Stimulated activated CD4-positive, alpha-beta T cell treated with anti-CD3 and anti-CD28 coated beads, Interleukin-12 subunit alpha, Interleukin-12 subunit beta, amount 100 ng/mL, for 4 hours (primary cell): Measurements from ENCODE around the gene ARL6IP5.

Source experiments
- DNase-seq: peaks from one replicate; pipeline ENCODE4 v3.0.0-alpha.2; 2020

ARL6IP5 gene, protein sequence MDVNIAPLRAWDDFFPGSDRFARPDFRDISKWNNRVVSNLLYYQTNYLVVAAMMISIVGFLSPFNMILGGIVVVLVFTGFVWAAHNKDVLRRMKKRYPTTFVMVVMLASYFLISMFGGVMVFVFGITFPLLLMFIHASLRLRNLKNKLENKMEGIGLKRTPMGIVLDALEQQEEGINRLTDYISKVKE

DNA sequence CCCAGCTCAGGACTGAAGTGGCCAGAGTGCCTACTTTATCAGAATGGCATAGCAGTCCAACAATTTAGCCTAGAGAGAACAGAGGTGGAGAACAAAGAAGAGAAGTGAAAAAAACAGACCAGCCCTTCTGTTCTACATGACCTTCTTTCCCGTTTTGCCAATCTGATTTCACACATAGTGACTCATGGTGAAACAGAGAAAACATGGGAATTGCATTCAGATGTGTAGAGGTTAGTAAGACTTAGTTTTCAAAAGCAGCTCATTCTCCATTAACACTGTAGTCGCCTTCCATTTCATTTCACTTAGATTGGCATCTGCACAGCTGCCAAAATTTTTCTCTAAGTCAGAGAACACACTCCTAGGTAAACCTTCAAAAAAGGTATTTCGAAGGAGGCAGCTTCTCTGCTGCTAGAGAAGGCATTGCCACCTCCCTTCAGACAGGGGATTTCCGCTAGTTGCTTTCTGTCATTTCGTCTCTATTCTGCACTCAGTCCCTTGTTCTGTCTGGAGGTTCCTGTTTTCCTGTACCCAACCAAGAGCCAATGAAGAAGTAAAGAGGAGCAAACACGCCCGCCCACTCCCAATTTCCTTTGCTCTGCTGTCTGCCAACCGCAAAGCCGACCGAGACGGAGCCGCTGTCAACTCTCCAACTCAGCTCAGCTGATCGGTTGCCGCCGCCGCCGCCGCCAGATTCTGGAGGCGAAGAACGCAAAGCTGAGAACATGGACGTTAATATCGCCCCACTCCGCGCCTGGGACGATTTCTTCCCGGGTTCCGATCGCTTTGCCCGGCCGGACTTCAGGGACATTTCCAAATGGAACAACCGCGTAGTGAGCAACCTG is at the start of gene ARL6IP5:
Gene ARL6IP5, plus strand, starts transcription at position 612 of the 842 bp plus-strand sequence. Its CDS starts 111 bp downstream, at position 723.
- DNase-seq: peak; percentile 83

DNA sequence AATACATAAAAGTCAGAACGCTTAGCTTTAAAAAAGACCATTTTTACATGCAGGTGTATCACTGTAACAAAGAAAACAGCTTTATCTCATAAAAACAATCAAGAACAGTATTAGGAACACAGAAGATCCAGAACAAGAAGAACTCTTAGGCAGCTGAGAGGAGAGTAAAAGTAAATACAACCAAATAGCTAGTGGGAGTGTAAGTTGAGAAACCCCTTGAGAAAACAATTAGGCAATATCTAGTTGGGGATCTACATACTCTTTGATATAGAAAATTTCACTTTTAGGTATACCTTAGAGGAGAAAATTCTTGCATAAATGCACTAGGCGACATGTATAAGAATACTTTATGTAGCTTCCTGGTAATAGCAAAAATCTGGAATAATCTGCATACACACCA is 40.1 kb upstream of the ARL6IP5 start:
- DNase-seq: no peak

DNA sequence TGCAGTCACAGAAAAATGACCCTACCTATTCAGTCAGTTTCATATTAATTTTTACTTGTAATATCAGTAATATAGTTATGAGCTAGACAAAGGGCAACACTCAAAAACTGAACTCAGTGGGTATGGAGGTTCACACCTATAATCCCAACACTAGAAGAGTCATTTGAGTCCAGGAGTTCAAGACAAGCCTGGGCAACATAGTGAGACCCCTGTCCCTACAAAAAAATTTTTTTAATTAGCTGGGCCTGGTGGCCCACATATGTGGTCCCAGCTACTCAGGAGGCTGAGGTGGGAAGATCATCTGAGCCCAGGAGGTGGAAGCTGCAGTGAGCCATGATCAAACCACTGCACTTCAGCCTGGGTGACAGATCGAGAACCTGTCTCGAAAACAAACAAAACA is 35.7 kb upstream of the ARL6IP5 start:
- no peak for DNase-seq

DNA sequence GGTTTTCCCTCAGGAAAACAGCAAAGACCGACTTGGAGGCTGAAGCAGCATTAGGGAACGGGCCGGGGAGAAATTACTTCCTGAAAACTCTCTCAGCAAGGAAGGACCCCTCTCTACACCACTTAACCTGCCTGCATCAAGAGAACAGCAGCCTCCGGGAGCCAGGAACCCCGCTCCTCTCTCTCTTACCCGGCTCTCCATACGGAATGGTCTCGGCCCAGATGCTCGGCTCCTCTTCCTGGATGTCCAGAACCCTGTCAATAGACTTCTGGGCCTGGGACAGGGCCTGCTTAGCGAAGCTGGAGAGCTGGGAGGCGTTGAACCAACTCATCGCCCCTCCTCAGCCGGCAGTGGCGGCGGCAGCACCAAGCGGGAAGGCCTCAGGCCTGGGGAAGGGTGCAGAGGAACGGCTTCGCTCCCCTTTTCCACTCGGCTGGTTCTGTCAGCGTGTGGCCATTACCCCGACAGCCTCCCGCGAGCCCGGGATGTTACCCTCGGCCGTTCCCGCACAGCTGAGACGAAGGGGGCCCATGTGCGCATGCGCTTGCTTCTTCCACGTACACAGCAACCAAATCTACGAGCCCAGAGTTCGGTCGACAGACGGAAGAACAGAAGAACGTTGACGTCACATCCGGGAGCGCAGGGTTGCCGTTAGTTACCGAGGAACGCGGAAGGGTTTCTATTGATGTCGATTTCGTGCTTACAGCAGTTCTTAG is 32.8 kb upstream of the ARL6IP5 start, which contains the start of gene TMF1:
Gene TMF1, minus strand, starts transcription at position 578 of the 716 bp plus-strand sequence. Its CDS starts 247 bp downstream, at position 331.
- DNase-seq: peak; percentile 96

DNA sequence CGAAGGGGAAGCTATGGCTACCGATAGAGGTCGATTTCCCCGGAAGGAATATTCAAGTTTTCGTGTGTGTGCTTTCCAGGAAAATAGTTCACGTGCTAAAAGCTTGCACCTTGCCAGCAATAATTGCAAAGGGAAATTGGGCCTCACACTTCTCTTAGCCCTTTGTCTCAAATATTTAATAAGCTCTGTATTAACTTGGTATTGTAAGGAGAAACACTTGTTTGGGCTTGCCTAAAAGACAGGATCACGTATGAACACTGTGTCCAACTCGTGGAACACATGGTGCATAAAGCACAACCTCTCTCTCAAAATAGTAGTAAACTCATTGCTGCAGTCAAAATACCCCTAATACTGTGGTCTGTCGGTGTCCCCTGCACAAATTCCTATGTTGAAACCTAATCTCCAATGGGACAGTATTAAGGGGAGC is 32.3 kb upstream of the ARL6IP5 start:
- no peak for DNase-seq

DNA sequence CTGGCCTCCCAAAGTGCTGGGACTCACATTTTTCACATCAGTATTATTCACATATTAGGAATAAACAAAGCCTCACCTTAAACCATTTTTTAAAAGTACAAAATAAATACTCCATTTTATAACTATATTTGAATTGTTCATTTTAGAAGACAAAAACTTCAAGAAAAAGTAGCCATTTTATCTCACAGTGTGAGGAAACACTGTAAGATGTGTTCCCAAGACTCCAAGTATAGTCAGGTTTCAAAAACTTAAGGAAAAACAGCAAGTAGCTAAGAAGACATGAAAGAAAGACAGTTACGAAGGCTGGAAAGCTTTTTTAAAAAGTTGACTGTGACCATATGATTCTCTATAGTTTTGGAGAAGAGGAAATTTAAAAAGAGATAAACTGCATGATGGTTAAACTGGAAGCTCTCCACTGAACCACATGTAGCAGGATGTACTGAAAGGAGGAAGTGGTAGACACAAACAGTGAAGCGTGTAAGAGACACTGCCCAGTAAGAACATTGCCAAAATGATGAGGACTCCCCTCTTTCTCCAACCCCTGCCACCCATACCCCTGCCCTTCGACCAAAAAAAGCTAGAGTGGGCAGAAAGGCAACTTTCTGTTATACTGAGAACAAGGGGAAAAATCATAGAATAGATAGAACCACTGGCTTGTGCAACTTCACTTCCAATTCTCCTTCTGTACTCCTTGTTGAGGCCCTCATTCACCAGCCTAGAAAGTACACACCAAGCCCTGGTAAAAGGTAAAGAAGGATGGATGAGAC is 26.4 kb upstream of the ARL6IP5 start:
- no peak for DNase-seq

DNA sequence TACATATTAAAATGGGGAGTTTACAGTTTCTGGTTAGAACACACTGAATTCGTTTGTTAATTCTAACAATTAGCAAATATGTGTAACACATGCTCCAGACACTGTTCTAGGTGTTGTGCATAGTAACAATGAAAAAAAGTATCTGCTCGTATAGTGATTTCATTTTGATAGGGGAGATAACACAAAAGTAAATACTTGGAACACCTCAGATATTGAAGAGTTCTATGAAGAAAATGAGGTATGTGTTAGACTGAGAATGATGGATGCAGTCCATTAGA is 25.9 kb upstream of the ARL6IP5 start:
- no peak for DNase-seq

DNA sequence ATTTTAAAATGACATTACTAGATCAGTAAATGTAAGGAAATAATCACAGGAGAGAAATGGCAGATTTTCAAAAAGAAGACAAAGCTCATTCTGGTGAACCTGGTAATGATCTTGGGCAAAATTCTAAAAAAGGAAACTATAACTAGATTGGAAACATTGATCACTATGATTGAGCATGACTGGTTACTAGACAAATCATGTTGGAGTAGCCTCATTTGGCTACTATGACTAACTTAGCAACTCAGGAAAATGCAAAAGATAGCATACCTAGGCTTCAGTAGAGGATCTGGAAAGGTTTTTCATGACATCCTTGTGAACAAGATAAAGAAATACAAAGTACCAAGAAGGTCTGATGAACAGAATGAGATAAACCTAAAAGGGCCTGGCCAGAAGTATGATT is 25.0 kb upstream of the ARL6IP5 start:
- DNase-seq: no peak

DNA sequence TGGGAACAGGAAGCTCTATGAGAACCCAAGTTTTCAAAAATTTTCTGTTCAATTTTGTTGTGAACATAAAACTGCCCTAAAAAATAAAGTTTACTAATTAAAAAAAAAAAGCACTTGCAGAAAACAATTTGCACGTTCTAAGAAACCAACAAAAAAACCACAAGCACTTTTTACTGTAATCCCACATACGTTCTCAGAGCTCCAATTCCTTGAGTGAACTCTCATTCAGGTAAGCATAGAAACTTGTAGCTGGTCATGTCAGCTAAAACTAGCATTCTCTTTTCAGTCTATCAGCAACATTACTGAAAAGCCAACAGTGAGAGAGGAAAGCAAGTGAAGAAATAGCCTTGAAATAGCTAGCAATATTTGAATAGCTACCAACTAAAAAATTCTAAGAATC is 21.1 kb upstream of the ARL6IP5 start:
- DNase-seq: no peak

DNA sequence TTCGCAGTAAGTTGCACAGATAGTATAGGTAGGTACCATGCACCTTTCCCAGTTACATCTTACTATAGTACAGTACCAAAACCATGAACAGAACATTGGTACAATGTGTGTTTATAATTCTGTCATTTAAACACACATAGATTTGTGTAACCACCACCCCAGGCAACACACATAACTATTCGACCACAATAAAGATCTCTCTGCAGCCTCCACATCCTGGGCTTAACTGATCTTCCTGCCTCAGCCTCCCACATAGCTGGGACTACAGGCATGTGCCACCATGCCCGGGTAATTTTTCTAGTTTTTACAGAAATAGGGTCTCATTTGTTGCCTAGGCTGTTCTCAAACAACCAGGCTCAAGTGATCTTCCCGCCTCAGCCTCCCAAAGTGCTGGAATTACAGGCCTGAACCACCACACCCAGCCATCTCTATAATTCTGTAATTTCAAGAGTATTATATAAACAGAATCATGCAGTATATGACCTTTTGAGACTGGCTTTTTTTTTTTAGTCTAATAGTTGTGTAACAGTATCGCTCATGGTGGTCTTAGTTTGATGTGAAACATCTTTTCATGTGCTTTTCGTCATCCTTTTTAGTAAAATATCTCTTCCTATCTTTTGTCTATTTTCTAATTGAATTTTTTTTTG is 19.3 kb upstream of the ARL6IP5 start:
- no peak for DNase-seq

DNA sequence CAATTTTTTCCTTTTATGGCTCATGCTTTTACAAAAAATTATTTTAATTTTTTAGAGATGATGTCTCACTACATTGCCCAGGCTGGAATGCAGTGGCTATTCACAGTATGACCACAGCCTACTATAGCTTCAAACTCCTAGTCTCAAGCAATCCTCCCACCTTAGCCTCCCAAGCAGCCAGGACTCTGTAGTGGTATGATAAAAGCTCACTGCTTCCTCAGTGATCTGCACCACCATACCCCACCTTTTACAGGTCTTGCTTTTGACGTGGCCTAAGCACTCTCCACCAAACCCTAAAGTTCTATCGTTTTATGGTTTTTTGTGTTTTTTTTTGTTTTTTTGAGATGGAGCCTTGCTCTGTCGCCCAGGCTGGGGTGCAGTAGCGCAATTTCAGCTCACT is 18.6 kb upstream of the ARL6IP5 start:
- no peak for DNase-seq

DNA sequence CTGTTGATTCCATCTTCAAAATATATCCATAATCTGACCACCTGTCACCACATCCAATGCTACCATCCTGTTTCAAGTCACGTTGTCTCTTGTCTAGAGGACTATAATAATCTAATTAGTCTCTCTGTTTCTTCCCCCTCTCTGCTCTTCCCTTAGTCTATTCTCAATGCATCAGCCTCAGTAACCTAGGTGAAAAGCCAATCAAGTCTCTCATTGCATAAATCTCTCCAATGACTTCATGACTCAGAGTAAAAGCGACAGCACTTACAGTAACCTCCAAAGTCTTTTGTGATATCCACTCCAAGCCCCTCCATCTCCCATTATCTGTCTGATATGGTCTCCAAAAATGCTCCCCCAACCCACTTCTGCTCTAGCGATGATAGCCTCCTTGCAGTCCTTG is 11.8 kb upstream of the ARL6IP5 start:
- DNase-seq: no peak

DNA sequence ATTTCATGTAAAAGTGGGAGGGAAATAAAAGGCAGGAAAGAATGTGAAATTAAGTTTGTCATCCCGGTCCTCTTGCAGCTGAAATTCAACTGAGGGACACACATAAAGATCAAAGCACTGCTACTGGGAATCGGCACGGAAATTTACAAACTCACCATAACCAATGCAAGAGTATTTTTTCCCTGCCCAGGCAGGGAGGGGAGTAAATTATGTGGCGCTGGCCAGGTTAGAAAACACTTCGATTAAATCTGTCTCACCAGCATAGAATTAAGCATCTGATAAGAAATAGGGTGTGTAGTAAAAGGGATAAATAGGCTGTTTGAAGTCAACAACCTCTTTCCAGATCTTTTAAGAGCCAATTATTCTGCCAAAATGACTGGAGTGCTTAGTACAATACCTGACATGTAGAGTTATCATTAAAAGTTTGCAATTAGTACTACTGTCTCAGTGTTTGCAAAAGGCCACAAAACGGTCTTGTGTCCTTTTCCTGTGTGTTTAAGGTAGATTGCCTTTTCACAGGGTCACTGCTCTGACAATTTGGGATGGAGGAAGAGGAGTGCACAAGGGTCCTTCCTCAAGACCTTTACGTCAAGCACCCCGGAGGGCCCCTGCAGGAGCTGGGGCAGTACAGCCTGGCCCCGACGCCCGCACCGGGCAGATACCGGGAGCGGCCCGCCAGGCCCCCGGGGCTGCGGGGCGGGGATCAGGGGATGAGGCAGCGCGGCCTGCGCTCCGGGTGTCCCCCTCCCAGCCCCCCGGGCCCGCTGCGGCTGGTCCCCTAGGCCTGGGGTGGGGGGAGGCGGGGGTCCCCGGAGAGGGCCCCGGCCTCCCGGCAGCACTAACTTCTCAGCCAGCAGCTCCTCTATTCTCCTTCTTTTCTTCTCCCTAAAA is 5.2 kb upstream of the ARL6IP5 start:
- DNase-seq: no peak

DNA sequence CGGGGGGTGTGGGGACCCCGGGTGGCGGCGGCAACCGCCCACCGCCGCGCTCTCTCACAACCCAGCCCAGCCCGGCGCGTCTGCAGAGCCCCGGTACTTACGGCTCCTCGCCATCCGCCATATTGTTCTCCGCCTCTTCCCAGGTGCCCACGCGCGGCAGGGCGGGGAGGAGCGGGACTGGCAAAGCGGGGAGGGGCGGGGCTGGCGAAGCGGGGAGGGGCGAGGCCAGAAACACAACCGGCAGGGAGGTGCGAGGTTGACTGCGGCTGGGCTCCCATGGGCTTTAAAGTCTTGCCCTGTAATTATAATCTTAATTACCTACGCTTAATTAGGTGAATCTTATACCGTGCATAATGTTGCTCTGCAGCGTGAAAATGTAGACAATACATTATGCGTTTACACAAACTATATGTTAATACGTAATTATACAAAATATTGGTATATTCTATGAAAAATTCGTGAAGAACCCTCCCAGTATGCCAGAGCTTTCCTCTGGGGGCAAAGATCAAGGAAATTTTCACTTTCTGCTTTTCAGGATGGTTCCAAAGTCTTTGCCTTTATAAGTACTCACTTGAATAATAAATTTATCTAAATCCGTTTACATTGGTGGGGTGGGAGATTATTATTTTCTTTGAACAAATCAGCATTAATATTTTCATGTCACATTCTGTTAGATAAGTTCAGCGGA is 4.4 kb upstream of the ARL6IP5 start, which contains the start of gene UBA3:
Gene UBA3, minus strand, starts transcription at position 133 of the 688 bp plus-strand sequence. Its CDS starts 12 bp downstream, at position 121.
- DNase-seq: peak; percentile 95

DNA sequence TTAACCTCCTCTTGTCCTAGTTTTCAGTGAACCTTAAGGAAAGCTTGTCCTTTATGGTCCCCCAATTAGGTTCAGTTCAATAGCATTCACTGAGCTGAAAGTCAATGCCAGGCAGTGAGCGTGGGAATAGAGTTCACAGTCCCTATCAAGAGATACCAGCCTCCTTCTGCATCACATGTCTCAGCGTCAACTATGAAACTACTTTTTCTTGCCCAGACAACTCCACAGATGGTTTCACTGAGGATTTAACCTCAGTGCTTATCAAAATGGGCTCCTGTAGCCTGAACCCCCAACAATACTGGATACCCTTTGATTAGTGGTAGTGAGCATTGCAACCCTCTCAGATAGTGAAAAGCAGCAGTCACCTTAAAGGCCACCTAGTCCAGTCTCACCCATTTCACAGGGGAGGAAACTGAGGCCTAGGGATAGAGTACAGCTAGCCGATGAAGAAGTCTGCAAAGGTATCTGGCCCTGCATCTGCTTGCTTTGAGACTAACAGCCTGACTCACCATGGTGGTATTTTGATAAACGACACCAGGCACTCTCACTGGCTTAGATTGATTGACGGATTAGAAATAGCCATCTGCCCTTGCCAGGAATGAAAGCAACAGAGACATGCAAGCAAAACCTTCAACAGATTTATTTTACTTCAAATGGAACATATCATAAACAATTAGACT is 3.0 kb upstream of the ARL6IP5 start:
- no peak for DNase-seq

DNA sequence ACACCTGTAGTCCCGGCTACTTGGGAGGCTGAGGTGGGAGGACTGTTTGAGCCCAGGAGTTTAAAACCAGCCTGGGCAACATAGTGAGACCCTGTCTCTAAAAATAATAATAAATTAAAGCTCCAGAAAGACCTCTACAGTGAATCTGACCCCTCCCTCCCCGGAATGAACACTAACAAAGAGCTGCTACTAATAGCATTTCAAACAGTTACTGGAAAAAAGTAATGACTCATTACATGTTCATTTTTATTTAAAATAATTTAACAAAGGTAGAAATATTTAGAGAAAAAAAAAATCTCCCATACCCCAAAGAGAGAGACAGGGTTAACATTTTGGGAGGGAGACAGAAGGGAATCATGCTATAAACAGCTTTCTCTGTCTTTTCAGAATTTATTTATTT is 2.4 kb upstream of the ARL6IP5 start:
- DNase-seq: no peak

DNA sequence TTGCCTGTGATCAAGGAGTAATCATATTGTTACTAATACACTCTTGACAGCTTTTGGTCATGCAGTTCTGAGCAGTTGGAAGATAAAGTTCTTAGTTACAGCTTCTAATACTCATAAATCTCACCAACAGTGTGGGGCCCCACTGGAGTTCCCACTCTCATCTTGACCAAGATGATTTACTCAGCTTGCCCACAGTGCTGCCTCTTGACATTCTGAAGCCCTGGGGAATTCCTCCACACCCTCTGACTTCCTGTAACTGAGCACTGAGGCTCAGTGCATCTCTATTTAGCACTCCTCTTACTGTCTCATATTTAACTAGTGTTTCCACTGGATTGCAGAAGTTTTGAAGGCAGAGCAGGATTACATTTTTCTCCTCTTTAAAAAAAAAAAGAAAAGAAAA is 1.9 kb upstream of the ARL6IP5 start:
- peak; percentile 54 for DNase-seq

DNA sequence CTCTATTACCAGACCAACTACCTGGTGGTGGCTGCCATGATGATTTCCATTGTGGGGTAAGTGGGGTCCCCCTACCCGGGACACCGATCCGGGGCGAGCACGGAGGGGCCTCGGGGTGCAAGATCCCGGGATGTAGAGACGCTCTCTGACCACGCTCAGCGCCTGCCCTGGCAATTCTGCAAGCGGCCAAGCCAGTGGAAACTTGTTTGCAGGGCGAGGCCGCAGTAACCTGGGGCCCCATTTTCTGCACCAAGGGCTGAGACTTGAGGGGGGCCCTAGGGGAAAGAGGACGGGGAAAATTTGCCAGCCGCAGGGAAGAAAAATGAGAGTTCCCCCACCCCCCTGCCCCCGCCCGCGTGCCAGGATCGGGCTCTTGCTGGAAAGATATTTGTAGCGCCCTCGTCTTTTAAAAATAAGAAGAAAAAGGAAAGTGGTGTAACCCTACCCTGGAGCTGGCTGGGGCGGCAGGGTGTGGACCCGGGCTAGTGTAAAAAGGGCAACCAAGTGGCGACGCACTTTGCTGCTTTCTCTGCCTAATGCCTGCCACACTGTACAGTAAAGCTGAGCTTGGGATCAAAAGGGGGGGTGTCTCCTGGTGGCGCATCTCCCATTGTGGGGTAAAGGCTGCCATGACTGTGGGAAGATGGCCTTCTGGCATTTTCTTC is 563 bp downstream of the ARL6IP5 start:
- DNase-seq: no peak
